ENCODE data around the gene EXOSC1.
A peak's percentile ranks its signal among the peaks of the same experiment; 100 is the strongest.
"Not testable (repeated sequence)": the region's sequence is repeated elsewhere in the genome, so short reads cannot be mapped to it uniquely, and the experiment has no call there.

Gene EXOSC1

DNA sequence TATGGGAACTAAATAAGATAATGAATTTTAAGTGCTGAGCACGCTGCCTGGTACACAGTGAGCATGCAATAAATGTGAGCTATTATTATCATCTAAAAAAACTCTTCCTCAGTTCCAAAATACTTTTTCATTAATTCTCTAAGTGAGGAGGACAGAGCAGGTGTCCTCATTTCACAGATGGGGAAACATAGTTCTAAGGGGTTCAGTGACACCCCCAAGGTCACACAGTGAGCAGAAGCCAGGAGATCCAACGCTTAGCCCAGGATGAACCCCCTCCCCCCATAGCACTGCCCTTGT, 37.9 kb downstream of the EXOSC1 start:
- no peak for DNase-seq (ENCODE audit: low spot score)

DNA sequence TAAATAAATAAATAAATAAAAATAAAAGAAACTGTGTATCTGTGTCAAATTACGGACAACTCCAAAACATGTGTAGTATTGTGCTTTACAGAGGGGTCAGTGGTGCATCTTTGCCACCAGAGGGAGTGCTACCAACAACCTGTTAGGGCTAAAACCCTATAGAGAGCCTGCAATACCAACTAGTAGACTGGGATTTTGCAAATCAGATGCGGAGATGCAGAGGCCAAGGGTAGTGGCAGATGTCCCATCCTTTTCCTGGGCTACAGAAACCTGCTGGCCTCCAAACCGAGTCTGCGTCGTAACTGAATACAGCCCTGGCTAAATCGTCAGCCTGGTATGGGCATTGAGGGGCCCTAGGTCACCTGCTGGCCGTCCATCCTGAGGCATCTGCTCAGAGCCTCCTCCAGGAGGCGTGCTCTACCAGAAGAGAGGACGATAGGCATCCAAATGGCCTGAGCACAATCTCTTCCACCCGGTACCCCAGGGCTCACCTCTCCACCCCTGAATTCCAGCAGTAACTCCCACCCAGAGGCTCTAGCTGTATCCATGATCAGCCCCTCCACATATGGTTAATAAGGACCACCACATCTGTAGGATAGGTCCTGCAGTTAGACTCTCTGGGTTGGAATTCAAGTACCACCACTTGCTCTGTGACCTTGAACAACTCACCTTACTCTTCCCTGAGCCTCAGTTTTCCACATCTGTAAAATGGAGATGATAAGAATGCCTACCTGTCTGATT, 38.4 kb downstream of the EXOSC1 start:
- peak; percentile 76 for DNase-seq (ENCODE audit: low spot score)

DNA sequence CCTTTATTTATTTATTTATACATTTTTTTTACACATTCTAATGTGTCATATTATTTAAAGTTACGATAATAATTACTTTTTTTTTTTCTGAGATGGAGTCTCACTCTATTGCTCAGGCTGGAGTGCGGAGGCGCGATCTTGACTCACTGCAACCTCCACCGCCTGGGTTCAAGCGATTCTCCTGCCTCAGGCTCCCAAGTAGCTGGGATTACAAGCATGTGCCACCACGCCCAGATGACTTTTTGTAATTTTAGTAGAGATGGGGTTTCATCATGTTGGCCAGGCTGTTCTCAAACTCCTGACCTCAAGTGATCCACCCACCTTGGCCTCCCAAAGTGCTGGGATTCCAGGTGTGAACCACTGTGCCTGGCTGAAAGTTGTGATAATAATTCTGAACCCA, 39.3 kb downstream of the EXOSC1 start:
- DNase-seq (ENCODE audit: low spot score), result not testable (repeated sequence)

DNA sequence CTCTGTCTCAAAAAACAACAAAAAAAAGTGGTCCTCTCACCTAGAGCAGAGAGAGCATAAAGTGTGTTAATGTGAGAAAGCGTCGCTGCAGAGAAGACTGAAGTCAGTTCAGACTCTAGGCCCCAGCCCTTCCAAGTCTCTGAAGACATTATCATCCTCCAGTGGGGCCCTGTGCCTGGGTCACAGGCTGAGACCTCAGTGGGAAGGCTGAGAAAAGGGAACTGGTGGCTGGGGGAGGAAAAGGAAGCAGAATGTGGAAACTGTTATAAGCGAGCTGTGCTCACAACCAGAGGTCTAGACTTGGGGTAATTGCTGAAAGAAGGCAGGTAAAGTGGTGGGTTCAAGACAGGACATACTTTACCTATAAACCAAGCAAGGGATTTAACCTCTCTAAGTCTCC, 39.7 kb downstream of the EXOSC1 start:
- no peak for DNase-seq (ENCODE audit: low spot score)

DNA sequence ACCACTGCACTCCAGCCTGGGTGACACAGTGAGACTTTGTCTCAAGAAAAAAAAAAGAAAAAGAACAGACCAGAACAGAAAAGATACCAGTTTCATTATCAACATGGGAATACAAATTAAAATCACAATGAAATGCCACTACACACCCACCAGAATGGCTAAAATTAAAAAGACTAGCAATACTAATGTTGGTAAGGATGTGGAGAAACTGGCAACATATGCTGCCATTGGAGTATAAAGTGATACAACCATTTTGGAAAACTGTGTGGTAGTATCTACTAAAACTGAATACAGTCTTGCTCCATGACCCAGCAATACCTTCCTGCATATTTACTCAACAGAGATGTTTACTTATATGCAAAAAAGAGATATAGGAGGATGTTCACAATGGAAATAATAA, 41.8 kb downstream of the EXOSC1 start:
- no peak for DNase-seq (ENCODE audit: low spot score)

DNA sequence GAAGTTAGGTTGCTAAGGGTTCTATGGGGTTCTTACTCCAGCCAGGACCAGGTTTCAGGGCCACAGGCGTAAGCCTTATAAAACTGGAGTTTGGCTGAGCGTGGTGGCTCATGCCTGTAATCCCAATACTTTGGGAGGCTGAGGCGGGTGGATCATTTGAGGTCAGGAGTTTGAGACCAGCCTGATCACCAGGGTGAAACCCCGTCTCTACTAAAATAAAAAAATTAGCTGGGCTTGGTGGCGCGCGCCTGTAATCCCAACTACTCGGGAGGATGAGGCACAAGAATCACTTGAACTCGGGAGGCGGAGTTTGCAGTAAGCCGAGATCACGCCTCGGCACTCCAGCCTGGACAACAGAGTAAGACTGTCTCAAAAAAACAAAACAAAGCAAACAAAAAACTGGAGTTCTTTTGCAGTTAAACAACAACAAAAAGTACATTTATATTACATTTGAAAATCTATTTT, 44.3 kb downstream of the EXOSC1 start:
- no peak for DNase-seq (ENCODE audit: low spot score)

DNA sequence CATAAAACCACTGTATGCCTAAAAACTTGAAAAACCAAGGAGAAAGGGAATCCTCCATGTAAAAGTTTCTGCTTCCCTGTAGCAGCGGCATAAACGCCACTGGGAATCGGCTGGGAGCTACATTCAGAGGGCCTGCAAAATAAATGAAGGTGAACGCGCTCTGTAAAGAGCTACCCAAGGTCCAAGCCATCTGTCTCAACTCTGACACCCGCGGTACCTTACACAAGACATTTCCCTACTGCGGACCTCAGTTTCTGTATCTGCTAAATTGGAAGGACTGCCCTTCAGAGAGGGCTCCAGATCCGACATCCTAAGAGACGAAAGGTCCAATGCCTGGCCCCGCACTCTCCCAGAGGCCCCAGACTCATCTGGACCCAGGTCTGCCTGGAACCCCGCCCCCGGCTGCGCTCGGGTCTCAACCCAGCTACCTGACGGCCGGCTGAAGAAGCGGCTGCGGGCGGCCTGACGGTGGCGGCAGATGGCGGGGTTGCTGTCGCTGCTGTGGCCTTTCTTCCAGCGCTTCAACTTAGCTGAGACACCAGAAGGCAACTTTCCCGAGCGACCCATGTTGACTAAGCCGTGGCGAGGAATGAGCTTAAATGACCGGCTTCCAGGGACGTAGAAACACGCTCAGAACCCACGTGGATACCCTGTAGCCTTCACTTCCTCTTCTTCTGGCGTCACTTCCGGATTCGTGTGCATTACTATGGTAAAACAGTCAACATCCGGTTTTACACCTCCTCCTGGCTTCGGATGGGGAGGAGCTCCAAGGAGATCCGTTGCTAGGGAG, 44.9 kb downstream of the EXOSC1 start, which contains the start of gene RRP12:
RRP12 (minus strand) TSS at position 676 of the 790 bp plus-strand sequence; CDS start at position 567, 109 bp downstream.
- peak; percentile 95 for DNase-seq (ENCODE audit: low spot score)

DNA sequence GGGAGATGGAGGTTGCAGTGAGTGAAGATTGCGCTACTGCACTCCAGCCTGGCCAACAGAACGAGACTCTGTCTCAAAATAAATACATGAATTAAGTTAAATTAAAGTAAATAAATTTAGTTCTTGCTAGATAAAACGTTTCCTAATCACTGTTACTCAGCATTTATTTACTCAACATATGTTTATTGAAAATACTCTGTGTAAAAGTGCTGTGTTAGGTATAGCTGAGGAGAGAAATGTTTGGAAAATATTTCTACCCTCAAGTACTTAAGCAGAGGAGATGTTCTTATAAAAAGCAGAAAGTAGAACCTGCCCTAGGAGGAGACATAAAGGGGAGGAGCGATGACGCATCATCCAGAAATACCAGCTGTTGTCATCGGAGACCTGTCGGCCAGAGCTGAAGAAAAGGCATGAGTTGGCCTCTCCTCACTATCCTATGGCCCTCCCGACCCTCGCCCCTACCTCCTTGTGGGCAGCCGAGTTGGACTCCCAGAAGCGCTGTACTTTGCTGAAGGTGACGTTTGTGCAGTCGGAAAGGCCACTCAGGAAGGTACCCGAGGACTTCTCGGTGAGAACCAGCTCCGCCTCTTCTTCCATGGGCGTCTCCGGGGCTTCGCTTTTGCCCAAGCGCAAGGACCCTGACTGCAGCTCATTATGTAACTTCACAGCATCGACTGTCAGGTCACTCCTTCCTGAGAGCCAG, 45.8 kb downstream of the EXOSC1 start:
- peak; percentile 69 for DNase-seq (ENCODE audit: low spot score)

DNA sequence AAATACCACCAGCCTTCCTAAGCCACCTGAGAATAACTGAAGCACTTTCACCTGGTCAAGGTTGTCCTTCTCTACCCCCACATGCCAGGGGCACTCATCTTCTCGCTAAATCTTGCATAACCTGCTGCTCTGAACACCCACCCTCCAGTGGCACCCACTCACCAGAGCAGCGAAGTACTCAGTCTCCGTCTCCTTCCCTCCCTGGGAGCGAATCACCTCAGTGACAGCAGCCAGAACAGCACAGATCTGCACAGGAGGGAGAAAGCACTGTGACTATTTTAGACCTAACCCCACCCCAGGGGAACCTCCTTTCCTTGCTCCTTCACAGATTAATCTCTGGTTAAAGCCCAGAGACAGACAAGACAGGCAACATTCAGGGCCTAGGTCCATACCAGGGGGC, 49.8 kb downstream of the EXOSC1 start:
- no peak for DNase-seq (ENCODE audit: low spot score)

DNA sequence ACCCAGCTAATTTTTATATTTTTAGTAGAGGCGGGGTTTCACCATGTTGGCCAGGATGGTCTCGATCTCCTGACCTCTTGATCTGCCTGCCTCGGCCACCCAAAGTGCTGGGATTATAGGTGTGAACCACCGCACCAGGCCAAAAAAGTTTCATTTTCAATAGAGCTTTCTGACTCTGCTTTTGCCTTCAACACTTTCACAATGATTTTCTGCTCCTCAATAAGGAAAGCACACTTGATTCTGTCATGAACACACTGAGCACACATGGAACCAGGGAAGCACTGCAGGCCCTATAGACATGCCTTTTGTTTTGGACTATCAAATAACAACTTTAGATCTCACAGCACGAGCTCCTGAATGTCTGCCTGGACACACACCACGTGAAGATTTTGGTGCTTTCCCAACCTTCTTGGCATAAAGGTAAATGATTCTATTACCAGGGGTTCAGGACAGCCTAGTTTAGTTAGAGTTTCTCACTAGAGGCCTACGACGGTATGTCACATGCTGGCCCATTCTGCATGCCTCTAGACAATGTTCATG, 52.7 kb downstream of the EXOSC1 start:
- DNase-seq (ENCODE audit: low spot score), result no peak

DNA sequence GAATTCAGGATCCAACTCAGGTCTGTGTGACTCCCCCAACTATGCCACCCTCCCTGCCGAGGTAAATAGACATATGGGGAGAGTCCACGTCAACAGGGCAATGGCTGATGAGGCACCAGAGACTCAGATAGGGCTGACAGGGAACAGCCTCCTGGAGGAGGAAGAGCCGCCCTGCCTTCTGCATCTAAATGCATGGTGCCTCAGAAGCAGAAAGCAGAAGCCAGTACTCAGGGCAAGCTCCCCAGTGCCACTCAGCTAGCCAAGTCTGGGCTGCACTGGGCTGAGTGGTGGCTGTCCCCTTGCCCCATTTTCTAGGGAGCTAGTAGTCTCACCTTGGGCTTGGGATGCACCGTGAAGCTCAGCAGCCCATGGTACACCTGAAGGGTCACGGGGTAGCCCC, 55.7 kb downstream of the EXOSC1 start:
- DNase-seq (ENCODE audit: low spot score), result no peak

DNA sequence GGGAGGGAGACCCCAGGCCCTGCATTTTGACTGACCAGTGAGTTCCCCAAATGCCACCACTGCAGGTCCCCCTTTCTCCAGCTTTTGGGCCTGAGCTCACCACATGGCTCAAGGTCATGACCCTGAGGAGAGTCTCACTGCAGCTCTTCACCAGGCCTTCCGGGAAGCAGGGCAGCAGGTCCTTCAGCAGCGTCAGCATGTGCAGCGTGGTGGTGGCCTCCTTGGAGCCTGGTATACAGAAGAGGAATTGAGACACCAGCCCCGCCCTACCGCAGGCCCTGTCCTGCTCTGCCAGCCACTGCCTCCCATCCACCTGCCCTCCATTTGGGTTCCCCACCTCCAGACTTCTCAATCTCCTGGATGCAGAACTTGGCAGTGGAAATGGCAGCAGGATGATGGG, 57.7 kb downstream of the EXOSC1 start:
- no peak for DNase-seq (ENCODE audit: low spot score)
